HCT116 (cell line): ENCODE data around the gene PIWIL4. TPM values are rescaled to one million over a fixed set of nuclear protein-coding genes. Genes with fewer than 3 reads are reported as not detected.

Experiments used
- ATAC-seq: fragments of 200-7000 bp; cut with Tn5 transposase; 2 replicates; pipeline ENCODE4 v1.9.1; 2020; ENCODE audit warnings: mild to moderate bottlenecking, moderate library complexity
- BruUV-seq: library from RNA; stranded (reverse); fragments of 400-500 nt; replicated peaks from 2 replicates; lab custom pipeline; 2021; lab: Mats Ljungman, UMichigan
- CTCF ChIA-PET: fragments of 300-600 bp; sonication (Branson Sonifier 250); formaldehyde crosslinking; loops from one replicate; lab custom pipeline; 2021; ENCODE audit warnings: antibody characterized with exemption; lab: Charles Lee
- POLR2A ChIA-PET: fragments of 300-600, 350-600 bp; sonication (Branson Sonifier 250); formaldehyde crosslinking; loops from one replicate; lab custom pipeline; 2021; ENCODE audit warnings: antibody characterized with exemption; lab: Charles Lee
- RAD21 ChIA-PET, 2 experiments: fragments of 300-600 bp; sonication (Branson Sonifier 250); formaldehyde crosslinking; loops; one replicate each; lab custom pipeline; 2023; ENCODE audit warnings: low total read pairs in 2 of 2; ENCODE audit not compliant: uncharacterized antibody in 2 of 2, unreplicated experiment in 2 of 2, low non-redundant PET in 1 of 2; lab: Charles Lee
- DNase-seq: peaks from one replicate; pipeline ENCODE4 v3.0.0-alpha.2; 2010; ENCODE audit warnings: low read depth, low spot score
- H2AFZ ChIP-seq: fragments of 200-600 bp; shearing (Covaris generic), sonication (generic); 2 replicates; pipeline ENCODE4 v1.6.1; 2017; ENCODE audit warnings: low read depth, mixed run types, mixed read lengths, antibody characterized with exemption, low read length; ENCODE audit not compliant: poor library complexity, severe bottlenecking
- H3K27ac ChIP-seq: 2 replicates; pipeline ENCODE4 v1.5.1; 2012; ENCODE audit warnings: low read depth, low read length
- H3K27me3 ChIP-seq: fragments of 200-600 bp; sonication (generic); 2 replicates; pipeline ENCODE4 v1.6.1; 2016; ENCODE audit warnings: mixed run types, low read length, mixed read lengths; ENCODE audit not compliant: insufficient read depth
- H3K36me3 ChIP-seq, 2 experiments: fragments of 200-500 bp in 1 of 2; fragments of 200-600 bp in 1 of 2; sonication (Bioruptor generic) in 1 of 2; sonication (generic) in 1 of 2; 2 replicates each; pipeline versions ENCODE4 v1.5.1 to v1.6.1; 2014 to 2016; ENCODE audit warnings: low read length in 2 of 2, inconsistent platforms in 1 of 2, mixed read lengths in 1 of 2, mixed run types in 1 of 2; ENCODE audit not compliant: insufficient read depth in 2 of 2, control insufficient read depth in 1 of 2
- H3K4me1 ChIP-seq, 2 experiments: fragments of 200-600 bp in 1 of 2; sonication (generic) in 1 of 2; 2 replicates each; pipeline versions ENCODE4 v1.5.1 to v1.6.1; 2012 to 2017; ENCODE audit warnings: low read length in 2 of 2, inconsistent platforms in 1 of 2, mild to moderate bottlenecking in 1 of 2, mixed read lengths in 1 of 2, mixed run types in 1 of 2, moderate library complexity in 1 of 2; ENCODE audit not compliant: insufficient read depth in 2 of 2, control insufficient read depth in 1 of 2
- H3K4me2 ChIP-seq: fragments of 200-600 bp; sonication (generic); 2 replicates; pipeline ENCODE4 v1.6.1; 2017; ENCODE audit warnings: mixed run types, low read length, mixed read lengths
- H3K4me3 ChIP-seq, 2 experiments: fragments of 200-600 bp in 1 of 2; sonication (generic) in 1 of 2; replicated peaks in 1 of 2; 2 replicates each; pipeline ENCODE4 v1.5.1; 2011 to 2016; ENCODE audit warnings: low read length in 2 of 2, control low read depth in 1 of 2, low read depth in 1 of 2, mild to moderate bottlenecking in 1 of 2, mixed read lengths in 1 of 2, mixed run types in 1 of 2
- H3K79me2 ChIP-seq: fragments of 200-600 bp; sonication (generic); 2 replicates; pipeline ENCODE4 v1.6.1; 2017; ENCODE audit warnings: mild to moderate bottlenecking, mixed run types, low read length, moderate library complexity, mixed read lengths; ENCODE audit not compliant: insufficient read depth
- H3K9ac ChIP-seq: fragments of 200-600 bp; sonication (generic); 2 replicates; pipeline ENCODE4 v1.6.1; 2016; ENCODE audit warnings: low read length, mixed read lengths
- H3K9me2 ChIP-seq: fragments of 200-600 bp; sonication (generic), shearing (Covaris generic); 2 replicates; pipeline ENCODE4 v1.6.1; 2017; ENCODE audit warnings: mixed run types, mild to moderate bottlenecking, moderate library complexity; ENCODE audit not compliant: insufficient read depth
- H3K9me3 ChIP-seq, 2 experiments: fragments of 200-500 bp in 1 of 2; fragments of 200-600 bp in 1 of 2; sonication (Bioruptor generic) in 1 of 2; sonication (generic) in 1 of 2; 2 replicates each; pipeline ENCODE4 v1.6.1; 2014 to 2017; ENCODE audit warnings: low read length in 2 of 2, mixed read lengths in 2 of 2, inconsistent platforms in 1 of 2, low read depth in 1 of 2, mild to moderate bottlenecking in 1 of 2, mixed run types in 1 of 2, moderate library complexity in 1 of 2; ENCODE audit not compliant: control insufficient read depth in 1 of 2, insufficient read depth in 1 of 2
- H4K20me1 ChIP-seq: fragments of 200-600 bp; sonication (generic), shearing (Covaris generic); 2 replicates; pipeline ENCODE4 v1.6.1; 2017; ENCODE audit warnings: mixed run types, mild to moderate bottlenecking, moderate library complexity; ENCODE audit not compliant: insufficient read depth
- CBX3 ChIP-seq: IDR thresholded peaks from 2 replicates; pipeline ENCODE4 v1.6.1; 2012; ENCODE audit warnings: low read depth
- CTCF ChIP-seq, 3 experiments: fragments of 200-600 bp in 1 of 3; sonication (generic) in 1 of 3; IDR thresholded peaks in 2 of 3; conservative IDR thresholded peaks in 1 of 3; 2 replicates each; pipeline ENCODE4 v1.5.1; 2012 to 2017; ENCODE audit warnings: low read depth in 2 of 3, low read length in 2 of 3, antibody characterized with exemption in 1 of 3, borderline replicate concordance in 1 of 3, control low read depth in 1 of 3, mild to moderate bottlenecking in 1 of 3, mixed read lengths in 1 of 3, mixed run types in 1 of 3, moderate library complexity in 1 of 3; ENCODE audit not compliant: insufficient read depth in 1 of 3
- ELF1 ChIP-seq: IDR thresholded peaks from 2 replicates; pipeline ENCODE4 v1.6.1; 2012; ENCODE audit warnings: low read depth, borderline replicate concordance
- EZH2 ChIP-seq: fragments of 200-600 bp; sonication (generic); IDR thresholded peaks from 2 replicates; pipeline ENCODE4 v1.6.1; 2017; ENCODE audit warnings: antibody characterized with exemption, mixed run types
- EZH2phosphoT487 ChIP-seq: fragments of 200-600 bp; IDR thresholded peaks from 2 replicates; pipeline ENCODE4 v1.6.1; 2018; ENCODE audit warnings: antibody characterized with exemption, borderline replicate concordance
- FOSL1 ChIP-seq: IDR thresholded peaks from 2 replicates; pipeline ENCODE4 v1.6.1; 2012; ENCODE audit warnings: low read depth
- JUND ChIP-seq: IDR thresholded peaks from 2 replicates; pipeline ENCODE4 v1.6.1; 2012
- POLR2A ChIP-seq: IDR thresholded peaks from 2 replicates; pipeline ENCODE4 v1.7.0; 2011; ENCODE audit warnings: borderline replicate concordance; ENCODE audit not compliant: insufficient read depth, insufficient read length; ENCODE audit errors: extremely low read depth
- POLR2AphosphoS5 ChIP-seq: IDR thresholded peaks from 2 replicates; pipeline ENCODE4 v1.6.1; 2011; ENCODE audit warnings: mild to moderate bottlenecking, low read depth, low read length, moderate library complexity
- RAD21 ChIP-seq: IDR thresholded peaks from 2 replicates; pipeline ENCODE4 v1.6.1; 2012; ENCODE audit warnings: low read depth, mild to moderate bottlenecking
- SIN3A ChIP-seq: IDR thresholded peaks from 2 replicates; pipeline ENCODE4 v1.6.1; 2012; ENCODE audit warnings: low read depth
- TCF7L2 ChIP-seq: IDR thresholded peaks from 2 replicates; pipeline ENCODE4 v1.7.0; 2011; ENCODE audit warnings: borderline replicate concordance, inconsistent platforms; ENCODE audit not compliant: insufficient read depth, insufficient read length; ENCODE audit errors: extremely low read depth
- intact Hi-C: fragments of 100-400 bp; cut with micrococcal nuclease; formaldehyde crosslinking; loops from 2 replicates; pipeline ENCODE4 v1.10.0; 2022
- total RNA-seq: library from RNA; stranded (reverse); gene quantifications from one replicate; pipeline ENCODE4 v1.2.1, GENCODE V29; 2021; ENCODE audit not compliant: unreplicated experiment

The PIWIL4 gene
- total RNA-seq, 1 experiment from 2014 or later = 0.34 TPM

- Histone ChIP-seq H3K36me3 (no peaks in the 10 kb centered on the region), H4K20me1 (no peaks in the 10 kb centered on the region), H3K4me3 (no peak overlapping the region), H3K27me3 (no peaks in the 10 kb centered on the region), H3K9me3 (no peaks in the 10 kb centered on the region), H3K9ac (no peak overlapping the region), H3K79me2 (no peaks in the 10 kb centered on the region), H3K9me2 (no peaks in the 10 kb centered on the region), H3K27ac (no peak overlapping the region), H3K4me2 (no peak overlapping the region), H3K4me1 (peaks cover 0 to 4% of the 10 kb centered on the region in 2 experiments; a peak in 1 of 4 replicates), H2AFZ (no peak overlapping the region)
- RAD21 ChIA-PET = no interaction called here
- POLR2A ChIA-PET = interaction anchor here (0.7 kb wide), 1 partner anchor 9 kb away, joined by 3 read pairs; no protein-coding TSS in a partner anchor
- ATAC-seq (no peak), DNase-seq (no peak)
- CTCF ChIA-PET = no interaction called here
- no peak for TF ChIP-seq EZH2
- TF ChIP-seq JUND = no peak
- no peak for TF ChIP-seq RAD21
- TF ChIP-seq SIN3A = no peak
- no peak for TF ChIP-seq TCF7L2
- TF ChIP-seq POLR2A = no peak
- no peak for TF ChIP-seq ELF1
- no peak for TF ChIP-seq FOSL1
- TF ChIP-seq CBX3 = no peak
- TF ChIP-seq POLR2AphosphoS5 = no peak
- no peak for TF ChIP-seq CTCF (IDR thresholded peaks at IDR 0.05 in 2 of 3, conservative IDR thresholded peaks at IDR 0.05 in 1 of 3; ENCODE audit: borderline replicate concordance in 1 of 3, insufficient read depth in 1 of 3, low read depth in 2 of 3, low read length in 2 of 3)
- TF ChIP-seq EZH2phosphoT487 = no peak
- intact Hi-C loops = no loop called here
- no TSS peak for BruUV-seq
Observed at GRCh38 chr11:94537031-94537600, 30.1 kb upstream of the PIWIL4 start.
